Astrocyte (in vitro differentiated cells and primary cell): Measurements from ENCODE around the gene PEPD. TPM values are rescaled to one million over a fixed set of nuclear protein-coding genes. Genes with fewer than 3 reads are reported as not detected.
A peak's percentile ranks its signal among the peaks of the same experiment; 100 is the strongest.

Experiments
- DNase-seq: peaks from one replicate; pipeline ENCODE4 v3.0.0-alpha.2; 2010; ENCODE audit warnings: low read depth
- FAIRE-seq: peaks from 2 replicates; lab custom pipeline; 2011; peaks lifted over from hg19 to GRCh38; lab: Jason Lieb, UNC
- H2AFZ ChIP-seq: 2 replicates; pipeline ENCODE4 v1.6.0; 2012; ENCODE audit warnings: low read depth, low read length, inconsistent platforms
- H3K27ac ChIP-seq: 2 replicates; pipeline ENCODE4 v1.5.1; 2011; ENCODE audit warnings: low read depth, low read length, inconsistent platforms
- H3K27me3 ChIP-seq: 2 replicates; pipeline ENCODE4 v1.6.0; 2011; ENCODE audit warnings: low read length, inconsistent platforms; ENCODE audit not compliant: insufficient read depth
- H3K36me3 ChIP-seq: 2 replicates; pipeline ENCODE4 v1.5.1; 2011; ENCODE audit warnings: low read length, inconsistent platforms; ENCODE audit not compliant: insufficient read depth
- H3K4me1 ChIP-seq: 2 replicates; pipeline ENCODE4 v1.5.1; 2011; ENCODE audit warnings: low read length, inconsistent platforms; ENCODE audit not compliant: insufficient read depth
- H3K4me2 ChIP-seq: 2 replicates; pipeline ENCODE4 v1.6.0; 2012; ENCODE audit warnings: low read length, inconsistent platforms
- H3K4me3 ChIP-seq: 2 replicates; pipeline ENCODE4 v1.5.1; 2011; ENCODE audit warnings: low read depth, mild to moderate bottlenecking, low read length, inconsistent platforms; ENCODE audit not compliant: insufficient read depth
- H3K79me2 ChIP-seq: 2 replicates; pipeline ENCODE4 v1.6.0; 2012; ENCODE audit warnings: mild to moderate bottlenecking, low read length, inconsistent platforms; ENCODE audit not compliant: insufficient read depth
- H3K9ac ChIP-seq: 2 replicates; pipeline ENCODE4 v1.6.0; 2012; ENCODE audit warnings: mild to moderate bottlenecking, low read length, inconsistent platforms
- H3K9me3 ChIP-seq: 2 replicates; pipeline ENCODE4 v1.5.1; 2012; ENCODE audit warnings: low read depth, mild to moderate bottlenecking, low read length, inconsistent platforms; ENCODE audit not compliant: insufficient read depth
- H4K20me1 ChIP-seq: 2 replicates; pipeline ENCODE4 v1.6.0; 2012; ENCODE audit warnings: low read length, inconsistent platforms; ENCODE audit not compliant: insufficient read depth
- H3K27ac Mint-ChIP-seq: one replicate; pipeline ENCODE4 v1.8.0; 2021; ENCODE audit warnings: mild to moderate bottlenecking, mixed read lengths; ENCODE audit not compliant: unreplicated experiment
- H3K27me3 Mint-ChIP-seq: one replicate; pipeline ENCODE4 v1.8.0; 2021; ENCODE audit warnings: low read depth, mixed read lengths; ENCODE audit not compliant: unreplicated experiment
- H3K36me3 Mint-ChIP-seq: one replicate; pipeline ENCODE4 v1.8.0; 2021; ENCODE audit warnings: low read depth, mixed read lengths; ENCODE audit not compliant: unreplicated experiment
- H3K4me1 Mint-ChIP-seq: one replicate; pipeline ENCODE4 v1.8.0; 2021; ENCODE audit warnings: low read depth, mixed read lengths; ENCODE audit not compliant: unreplicated experiment
- H3K4me3 Mint-ChIP-seq: one replicate; pipeline ENCODE4 v1.8.0; 2021; ENCODE audit warnings: mild to moderate bottlenecking, moderate library complexity, mixed read lengths; ENCODE audit not compliant: unreplicated experiment
- H3K9me3 Mint-ChIP-seq: one replicate; pipeline ENCODE4 v1.8.0; 2021; ENCODE audit warnings: mild to moderate bottlenecking, mixed read lengths; ENCODE audit not compliant: unreplicated experiment
- CTCF ChIP-seq: IDR thresholded peaks from 2 replicates; pipeline ENCODE4 v1.5.1; 2011; ENCODE audit warnings: low read depth, mild to moderate bottlenecking, inconsistent platforms, low read length, moderate library complexity; ENCODE audit not compliant: insufficient read depth
- EZH2 ChIP-seq: IDR thresholded peaks from 2 replicates; pipeline ENCODE4 v1.6.1; 2012; ENCODE audit warnings: mild to moderate bottlenecking, low read length, inconsistent platforms; ENCODE audit not compliant: insufficient read depth
- total RNA-seq: library from RNA; stranded (reverse); gene quantifications from 2 replicates; pipeline ENCODE4 v1.2.1, GENCODE V29; 2021

Gene PEPD
- total RNA-seq, 1 donor from 2014 or later: 37.9 TPM

- no peak for FAIRE-seq
- no peak for DNase-seq
- no peak for TF ChIP-seq CTCF
- no peak for TF ChIP-seq EZH2
Measured at GRCh38 chr19:33513424-33513823, 8.2 kb downstream of the PEPD start.

DNA sequence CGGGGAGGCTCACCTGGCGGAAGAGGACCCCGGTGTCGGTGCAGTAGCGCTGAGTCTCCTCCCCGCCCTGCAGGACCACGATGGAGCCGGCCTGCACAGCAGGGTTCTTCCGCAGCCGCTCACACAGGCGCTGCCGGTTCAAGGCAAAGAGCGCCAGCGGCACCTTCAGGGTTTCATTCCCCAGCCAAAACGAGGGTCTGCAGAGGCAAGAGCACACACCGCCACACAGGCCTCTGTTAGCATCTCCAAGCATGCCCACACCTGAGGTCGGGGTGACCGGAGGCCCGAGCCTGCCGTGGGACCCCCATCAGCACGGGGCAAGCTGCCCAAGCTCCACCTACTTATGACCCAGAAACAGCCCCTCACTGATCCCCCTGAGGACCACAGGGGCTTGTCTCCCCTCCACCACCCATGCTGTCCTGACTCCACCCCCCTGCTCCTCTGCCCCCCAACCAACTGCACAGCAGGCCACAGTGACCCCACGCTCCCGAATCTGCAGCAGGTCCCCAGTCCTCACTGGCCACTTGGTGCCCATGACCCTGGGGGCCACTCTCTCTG is 8.9 kb downstream of the PEPD start:
- no peaks in the 10 kb centered on the region for H3K4me1 Mint-ChIP-seq
- no peak for FAIRE-seq

More at GRCh38 chr19:33513424-33513823, 8.2 kb downstream of the PEPD start:
- H3K27ac ChIP-seq: no peak overlapping the region
- H2AFZ ChIP-seq: no peak overlapping the region
- peaks cover 9% of the 10 kb centered on the region for H3K36me3 Mint-ChIP-seq
- H3K9me3 ChIP-seq: no peaks in the 10 kb centered on the region
- no peak overlapping the region for H3K9ac ChIP-seq
- H3K36me3 ChIP-seq: peaks cover 5% of the 10 kb centered on the region
- no peaks in the 10 kb centered on the region for H3K9me3 Mint-ChIP-seq
- no peaks in the 10 kb centered on the region for H3K4me1 Mint-ChIP-seq
- peaks cover 46% of the 10 kb centered on the region for H3K79me2 ChIP-seq
- no peak overlapping the region for H3K4me3 Mint-ChIP-seq
- no peak overlapping the region for H3K4me2 ChIP-seq
- H4K20me1 ChIP-seq: peaks cover 52% of the 10 kb centered on the region
- H3K27ac Mint-ChIP-seq: peak overlapping the region; percentile 53
- H3K27me3 ChIP-seq: no peaks in the 10 kb centered on the region
- no peak overlapping the region for H3K4me3 ChIP-seq
- peaks cover 7% of the 10 kb centered on the region for H3K4me1 ChIP-seq
- H3K27me3 Mint-ChIP-seq: peaks cover under 1% of the 10 kb centered on the region

More for the DNA sequence above, 8.9 kb downstream of the PEPD start:
- no peak overlapping the region for H3K9ac ChIP-seq
- no peak overlapping the region for H3K4me3 ChIP-seq
- H3K4me1 ChIP-seq: peaks cover 7% of the 10 kb centered on the region
- H3K27ac ChIP-seq: no peak overlapping the region
- peaks cover 59% of the 10 kb centered on the region for H4K20me1 ChIP-seq
- H3K9me3 ChIP-seq: no peaks in the 10 kb centered on the region
- H3K36me3 Mint-ChIP-seq: peaks cover 9% of the 10 kb centered on the region
- no peak overlapping the region for H3K4me3 Mint-ChIP-seq
- no peak for DNase-seq
- no peak overlapping the region for H3K4me2 ChIP-seq
- H3K27me3 Mint-ChIP-seq: peaks cover 3% of the 10 kb centered on the region
- H3K79me2 ChIP-seq: peaks cover 40% of the 10 kb centered on the region
- H3K9me3 Mint-ChIP-seq: no peaks in the 10 kb centered on the region
- peaks cover 5% of the 10 kb centered on the region for H3K36me3 ChIP-seq
- H2AFZ ChIP-seq: no peak overlapping the region
- TF ChIP-seq EZH2: no peak
- no peak for TF ChIP-seq CTCF
- H3K27ac Mint-ChIP-seq: no peak overlapping the region
- H3K27me3 ChIP-seq: no peaks in the 10 kb centered on the region
